ENCODE data around the gene HS2ST1.

DNA sequence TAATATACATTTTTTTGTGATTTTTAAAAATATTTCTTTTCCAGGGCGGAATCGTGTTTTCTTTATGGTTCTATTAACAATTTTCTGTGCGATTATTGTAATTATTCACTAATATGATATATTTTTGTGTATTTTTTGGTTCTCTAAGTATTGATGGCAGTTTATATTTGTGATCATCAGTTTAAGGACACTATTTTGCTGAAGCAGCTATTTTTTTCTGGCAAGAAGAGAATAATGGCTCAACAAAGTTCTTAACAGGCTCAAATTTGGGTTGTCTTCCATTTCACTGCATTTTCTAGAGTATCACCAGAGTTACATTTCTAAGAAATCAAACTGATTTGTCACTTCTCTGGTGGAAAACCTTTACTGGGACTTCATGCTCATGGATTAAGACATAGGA lies 178.4 kb downstream of the HS2ST1 start:
- TF ChIP-seq, protein P1, sequence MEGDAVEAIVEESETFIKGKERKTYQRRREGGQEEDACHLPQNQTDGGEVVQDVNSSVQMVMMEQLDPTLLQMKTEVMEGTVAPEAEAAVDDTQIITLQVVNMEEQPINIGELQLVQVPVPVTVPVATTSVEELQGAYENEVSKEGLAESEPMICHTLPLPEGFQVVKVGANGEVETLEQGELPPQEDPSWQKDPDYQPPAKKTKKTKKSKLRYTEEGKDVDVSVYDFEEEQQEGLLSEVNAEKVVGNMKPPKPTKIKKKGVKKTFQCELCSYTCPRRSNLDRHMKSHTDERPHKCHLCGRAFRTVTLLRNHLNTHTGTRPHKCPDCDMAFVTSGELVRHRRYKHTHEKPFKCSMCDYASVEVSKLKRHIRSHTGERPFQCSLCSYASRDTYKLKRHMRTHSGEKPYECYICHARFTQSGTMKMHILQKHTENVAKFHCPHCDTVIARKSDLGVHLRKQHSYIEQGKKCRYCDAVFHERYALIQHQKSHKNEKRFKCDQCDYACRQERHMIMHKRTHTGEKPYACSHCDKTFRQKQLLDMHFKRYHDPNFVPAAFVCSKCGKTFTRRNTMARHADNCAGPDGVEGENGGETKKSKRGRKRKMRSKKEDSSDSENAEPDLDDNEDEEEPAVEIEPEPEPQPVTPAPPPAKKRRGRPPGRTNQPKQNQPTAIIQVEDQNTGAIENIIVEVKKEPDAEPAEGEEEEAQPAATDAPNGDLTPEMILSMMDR (IDR thresholded peaks at IDR 0.05) = no peak
- TF ChIP-seq POLR2A (IDR thresholded peaks at IDR 0.05) (no peak), EP300 (IDR thresholded peaks at IDR 0.05) (no peak)
